T-helper 2 cell (primary cell): ENCODE measurements around the gene SNPH.

ENCODE experiments used
- DNase-seq, 5 experiments: peaks; one replicate each; pipeline versions ENCODE4 v3.0.0 to v3.0.0-alpha.2; 2012 to 2022

The SNPH gene

DNA sequence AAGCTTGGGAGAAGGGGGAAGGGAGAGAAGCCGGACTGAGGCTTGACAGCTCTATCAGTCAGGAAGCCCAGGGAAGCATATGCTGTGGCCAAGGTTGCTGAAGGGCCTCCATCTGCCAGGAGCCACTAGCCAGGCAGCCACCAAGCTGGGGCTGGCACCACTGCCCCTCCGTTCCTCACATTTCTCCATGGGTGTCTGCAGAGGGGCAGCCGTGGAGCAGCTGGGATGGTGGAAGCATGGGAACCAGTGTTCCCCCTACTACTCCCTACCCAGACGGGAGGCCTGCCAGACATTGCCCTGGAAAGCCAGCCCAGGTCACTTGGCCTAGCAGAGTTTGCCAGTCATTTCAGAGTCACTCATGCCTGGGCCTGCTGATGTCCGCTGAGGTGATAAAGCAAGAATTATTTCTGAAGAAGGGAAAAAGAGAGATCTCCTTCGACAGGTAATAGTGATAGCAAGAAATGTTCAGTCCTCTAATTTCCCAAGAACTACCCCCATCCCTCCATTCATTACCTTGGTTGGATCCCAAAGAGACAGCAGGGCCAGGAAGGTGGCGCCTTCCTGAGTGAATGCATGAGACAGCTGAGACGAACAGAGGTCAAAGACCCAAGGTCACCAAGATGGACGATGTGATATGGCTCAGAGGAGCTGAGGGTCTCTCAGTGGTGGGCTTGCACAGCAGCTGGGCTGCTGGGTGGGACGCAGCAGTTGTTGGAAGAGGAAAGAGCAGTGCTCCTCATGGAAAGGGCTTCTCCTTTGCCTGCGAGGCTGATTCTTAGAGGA, 21.9 kb downstream of the SNPH start:
- DNase-seq: no peak

DNA sequence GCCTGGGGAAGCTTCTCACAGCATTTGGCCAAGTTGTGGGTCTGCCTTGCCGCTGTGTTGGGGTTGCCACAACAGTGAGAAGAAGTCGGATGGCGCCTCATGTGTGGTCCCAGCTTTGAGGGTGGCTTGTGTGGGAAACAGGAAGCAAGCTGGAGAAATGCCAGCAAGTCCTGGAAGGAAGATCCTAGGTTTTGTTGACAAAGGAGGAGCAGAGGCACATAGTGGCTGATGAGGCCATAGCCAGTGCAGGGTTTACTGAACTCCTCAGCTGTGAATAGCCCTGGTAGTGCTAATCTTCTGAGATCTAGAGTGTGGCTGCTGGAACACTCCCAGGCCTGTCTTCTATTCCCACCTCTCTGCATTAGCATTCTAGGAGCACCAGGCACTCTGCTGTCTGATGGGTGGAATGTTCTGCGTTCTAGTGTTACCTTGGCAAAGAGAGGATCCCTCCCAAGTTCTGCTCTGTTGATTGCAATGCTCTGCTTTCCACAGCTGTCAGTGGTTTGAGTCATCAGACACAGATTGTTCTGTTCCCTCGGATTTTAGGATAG, 25.2 kb downstream of the SNPH start:
- DNase-seq: no peak

DNA sequence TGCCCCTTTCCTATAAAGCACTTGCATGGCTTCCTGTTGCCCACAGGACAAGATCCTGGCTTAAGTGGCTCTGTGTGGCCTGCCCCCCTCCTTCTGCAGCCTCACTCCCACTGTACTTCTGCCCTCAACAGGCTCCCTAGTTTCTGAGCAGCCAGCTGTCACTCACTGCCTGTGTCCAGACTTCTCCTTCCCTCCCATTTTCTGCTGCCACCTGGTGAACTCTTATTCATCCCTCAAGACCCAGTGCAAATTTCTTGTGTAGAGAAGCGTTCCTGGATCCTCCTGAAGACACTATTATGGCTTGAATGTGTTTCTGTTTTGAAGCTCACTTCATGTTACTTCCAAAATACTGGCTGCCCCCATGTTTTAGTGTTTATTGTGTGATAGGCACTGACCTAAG, 26.5 kb downstream of the SNPH start:
- no peak for DNase-seq

DNA sequence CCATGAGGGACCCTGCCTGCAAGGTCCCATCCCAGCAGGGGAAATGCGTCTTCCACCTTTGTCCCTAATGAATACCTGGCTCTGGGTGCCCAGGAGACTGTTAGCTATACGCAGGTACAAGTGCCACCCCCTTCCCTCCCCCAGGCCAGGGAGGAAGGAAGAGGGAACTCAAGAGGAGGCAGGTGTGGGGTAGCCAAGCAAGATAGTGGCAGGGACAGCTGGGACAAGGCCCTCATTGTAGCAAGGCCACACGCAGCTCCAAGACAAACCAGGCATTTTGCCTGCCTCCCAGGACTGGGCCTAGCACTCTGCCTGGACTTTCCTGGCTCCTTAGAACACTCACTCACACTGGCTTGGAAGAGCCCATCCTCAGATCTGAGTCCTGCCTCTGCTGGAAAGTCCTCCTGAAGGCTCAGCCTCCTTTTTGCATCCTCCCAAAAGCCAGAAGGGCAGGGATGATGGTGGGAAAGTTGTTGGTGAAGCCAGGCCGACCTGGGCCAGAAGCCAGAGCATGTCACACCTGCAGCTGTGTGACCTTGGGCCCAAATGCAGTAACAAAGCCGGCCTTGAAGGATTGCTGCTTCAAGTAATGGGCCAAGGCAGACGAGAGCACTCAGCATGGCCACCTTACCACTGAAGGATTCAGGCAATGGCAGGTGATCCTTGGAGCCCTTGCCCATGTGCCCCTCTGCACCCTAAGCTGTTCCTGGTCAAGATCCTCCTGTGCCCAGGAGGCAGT, 27.7 kb downstream of the SNPH start:
- no peak for DNase-seq

DNA sequence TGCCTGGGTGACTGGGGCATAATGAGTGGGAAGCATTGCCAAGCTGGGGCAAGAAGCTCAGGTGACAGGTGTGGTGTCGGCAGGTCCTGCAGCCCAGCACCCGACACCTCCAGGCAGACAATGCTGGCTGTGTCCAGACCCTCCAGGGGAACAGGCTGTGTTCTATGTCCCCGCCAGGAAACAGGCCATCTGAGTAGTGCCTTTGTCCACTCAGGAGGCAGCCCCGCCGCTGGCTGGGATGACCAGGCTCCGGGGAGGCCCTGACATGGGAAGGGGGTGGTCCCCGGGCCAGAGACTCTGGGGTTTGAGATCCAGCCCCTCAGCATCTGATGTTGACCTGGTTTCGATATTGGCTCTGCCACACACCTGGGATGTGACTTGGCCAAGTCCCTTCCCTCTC, 28.4 kb downstream of the SNPH start:
- DNase-seq: no peak

DNA sequence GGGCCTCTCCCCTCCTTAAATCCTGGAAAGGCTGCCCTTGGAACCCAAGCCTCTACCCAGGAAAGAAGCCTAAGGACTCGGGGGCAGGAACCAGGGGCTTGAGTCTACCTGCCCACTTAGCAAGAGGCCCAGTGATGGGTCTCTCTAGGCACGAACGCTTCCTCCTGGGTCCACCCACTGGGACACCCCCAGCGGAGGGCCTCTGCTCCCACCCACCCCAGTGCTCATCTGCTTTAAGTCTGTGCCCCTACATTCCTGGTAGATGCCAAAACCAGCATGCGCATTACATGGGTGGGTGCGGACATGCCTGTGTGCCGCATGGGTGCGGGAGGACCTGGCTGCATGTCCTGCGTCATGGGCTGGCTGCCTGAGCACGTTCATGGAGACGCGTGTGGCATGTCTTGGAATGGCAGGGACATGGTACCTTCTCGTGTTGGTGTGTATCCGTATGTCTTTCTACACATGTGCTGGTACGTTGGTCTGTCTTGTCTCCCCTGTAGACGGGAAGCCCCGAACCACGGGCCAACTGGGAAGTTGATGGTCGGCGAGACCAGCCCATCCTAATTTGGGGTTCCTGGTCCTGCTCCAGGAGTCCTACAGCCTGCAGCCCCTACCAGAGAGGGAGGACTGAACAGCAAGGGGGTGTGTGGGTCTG, 29.3 kb downstream of the SNPH start:
- no peak for DNase-seq

DNA sequence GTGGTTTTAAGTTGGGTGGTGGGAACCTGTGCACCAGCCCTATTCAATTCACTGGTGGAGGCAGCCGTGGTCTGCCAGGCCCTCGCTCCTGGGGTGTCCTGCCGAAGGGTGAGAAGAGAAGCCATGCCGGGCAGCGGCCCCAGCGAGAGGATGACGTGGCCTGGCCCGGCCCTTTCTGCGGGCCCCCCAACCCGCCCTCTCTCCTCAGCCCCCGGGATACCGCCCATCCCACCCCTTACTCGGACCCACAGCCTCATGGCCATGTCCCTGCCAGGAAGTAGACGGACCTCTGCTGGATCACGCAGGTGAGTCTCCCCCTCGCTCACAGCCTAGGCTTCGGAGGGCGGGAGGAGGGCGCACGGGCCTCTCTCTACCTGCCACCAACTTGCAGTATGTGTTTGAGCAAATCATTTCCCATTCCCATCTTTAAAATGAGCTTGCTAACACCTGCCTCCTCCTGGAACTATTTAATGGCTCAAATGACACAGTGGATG, 30.1 kb downstream of the SNPH start:
- DNase-seq: no peak

DNA sequence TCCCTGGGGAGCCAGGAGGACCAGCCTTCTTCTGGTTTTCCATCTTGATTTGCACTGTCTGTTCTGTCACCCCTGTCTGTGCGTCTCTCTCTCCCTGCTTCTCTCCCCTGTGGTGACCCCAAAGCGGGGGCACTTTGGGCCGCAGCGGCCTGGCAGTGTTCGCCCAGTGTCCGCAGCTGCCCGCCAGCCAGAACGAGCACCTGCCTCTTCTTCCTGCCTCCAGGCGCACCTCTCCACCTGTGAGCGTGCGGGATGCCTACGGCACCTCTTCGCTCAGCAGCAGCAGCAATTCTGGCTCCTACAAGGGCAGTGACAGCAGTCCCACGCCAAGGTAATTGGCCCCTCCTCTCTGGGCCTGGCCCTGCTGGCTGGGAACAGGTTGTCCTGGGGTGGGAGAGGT, 30.8 kb downstream of the SNPH start:
- DNase-seq: no peak

DNA sequence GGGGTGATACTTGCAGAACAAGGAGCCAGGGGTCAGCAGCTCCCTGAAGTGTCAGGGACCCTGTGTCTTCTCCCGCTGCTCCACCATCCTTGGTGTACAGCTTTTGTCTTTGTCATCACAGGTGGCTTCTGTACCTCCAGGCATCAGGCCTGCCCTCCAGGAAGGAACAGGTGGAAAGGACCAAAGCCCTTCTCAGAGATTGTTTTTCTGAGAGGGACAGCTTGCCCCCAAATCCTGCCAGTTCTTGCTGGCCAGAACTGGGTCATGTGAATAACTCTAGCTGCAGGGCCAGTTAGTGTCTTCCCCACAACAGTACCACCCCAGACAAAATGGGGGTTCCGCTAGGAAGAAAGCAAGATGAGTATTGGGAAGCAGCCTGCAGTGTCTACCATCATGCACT, 31.4 kb downstream of the SNPH start:
- DNase-seq: no peak

DNA sequence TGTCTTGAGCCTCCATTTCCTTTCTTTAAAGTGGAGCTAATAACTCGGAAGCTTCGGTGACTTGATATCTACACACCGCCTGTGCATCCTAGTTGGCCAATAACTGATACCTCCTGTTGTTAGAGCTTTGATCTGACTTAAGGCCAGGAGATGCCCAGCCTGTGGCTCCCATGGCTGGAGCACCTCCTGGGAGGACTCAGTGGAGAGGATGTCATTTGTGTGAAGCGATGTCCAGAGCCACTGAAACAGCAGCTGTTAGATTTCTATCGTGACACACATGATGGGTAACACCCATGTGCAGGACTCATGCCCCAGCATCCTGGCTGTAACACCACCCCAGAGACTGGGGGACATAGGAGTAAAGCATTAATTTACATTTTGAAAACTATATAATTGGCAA, 32.1 kb downstream of the SNPH start:
- DNase-seq: no peak

DNA sequence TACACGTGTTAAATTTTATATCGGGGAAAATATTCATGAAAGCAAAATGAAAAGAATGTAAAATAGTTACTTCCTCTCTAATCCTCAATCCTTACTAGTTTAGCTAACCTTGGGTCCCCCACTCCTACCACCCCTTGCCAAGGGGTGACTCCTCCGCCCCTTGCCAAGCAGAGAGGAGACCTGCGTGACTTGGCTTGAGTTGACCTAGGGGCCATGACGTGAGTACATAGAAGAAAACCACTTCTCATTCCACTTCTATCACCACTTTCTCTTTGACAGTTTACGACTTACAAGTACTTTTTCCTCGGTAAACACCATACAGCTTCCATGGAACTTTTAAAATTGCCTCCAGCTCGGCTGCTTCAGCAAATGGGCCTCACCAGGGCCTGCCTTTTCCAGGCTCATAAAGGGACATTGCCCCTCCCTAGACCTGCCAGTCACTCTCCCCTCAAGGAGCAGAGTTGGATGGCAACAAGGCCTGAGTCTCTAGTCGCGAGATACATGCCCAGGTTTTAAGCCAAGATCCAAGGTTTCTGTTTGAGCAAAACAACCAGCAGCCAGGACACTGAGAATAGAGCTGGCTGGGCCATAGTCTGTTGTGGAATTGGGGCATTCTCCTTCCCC, 32.9 kb downstream of the SNPH start:
- no peak for DNase-seq

DNA sequence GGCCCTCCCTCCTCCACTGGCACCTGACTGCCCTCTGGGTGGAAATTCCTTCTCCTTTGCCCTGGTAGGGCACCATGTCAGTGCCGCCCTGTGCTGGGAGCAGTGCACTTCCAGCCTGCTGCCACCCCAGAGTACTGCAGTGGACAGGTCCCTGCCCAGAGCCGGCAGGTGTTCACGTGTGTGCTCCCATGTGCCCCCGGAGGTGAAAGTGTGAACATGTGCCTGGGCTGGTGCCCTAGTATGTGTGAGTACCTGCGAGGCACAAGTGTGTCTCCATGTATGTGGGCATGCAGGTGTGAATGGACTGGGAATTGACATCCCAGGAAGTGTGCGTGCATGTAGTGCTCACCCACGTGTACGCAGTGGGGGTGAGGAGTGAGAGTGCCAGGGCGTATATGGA, 33.4 kb downstream of the SNPH start:
- DNase-seq: peak in 2 of 5 experiments; percentile 13 to 52

DNA sequence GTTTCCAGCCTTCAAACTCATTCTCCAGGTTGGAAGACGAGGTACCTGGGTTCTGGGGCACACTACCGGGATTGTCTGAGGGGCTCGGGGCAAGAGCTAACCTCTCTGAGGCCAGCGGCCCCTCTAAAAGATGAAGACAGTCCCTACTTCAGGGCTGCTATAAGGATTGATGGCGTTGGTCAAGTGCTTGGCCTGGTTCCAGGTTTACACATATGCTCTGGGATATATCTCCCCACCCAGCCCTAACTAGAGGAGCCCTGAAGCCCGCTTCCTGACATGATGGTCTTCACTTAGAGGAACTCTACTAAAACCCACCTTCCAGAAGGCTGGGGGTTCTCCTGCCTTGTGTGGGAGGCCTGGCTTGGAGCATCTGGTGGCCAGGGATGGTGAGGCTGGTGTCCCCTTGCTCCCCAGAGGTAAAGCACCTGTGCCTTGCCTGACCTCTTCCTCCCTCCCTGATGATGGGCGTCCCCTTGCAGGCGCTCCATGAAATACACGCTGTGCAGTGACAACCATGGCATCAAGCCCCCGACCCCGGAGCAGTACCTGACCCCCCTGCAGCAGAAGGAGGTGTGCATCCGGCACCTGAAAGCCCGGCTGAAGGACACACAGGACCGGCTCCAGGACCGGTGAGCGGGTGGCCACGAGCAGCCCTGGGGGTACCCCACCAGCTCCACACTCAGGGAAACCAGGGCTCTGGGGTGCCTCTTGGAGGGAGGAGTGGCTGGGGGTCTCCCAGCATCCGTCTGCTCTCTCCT, 34.2 kb downstream of the SNPH start:
- DNase-seq: no peak

DNA sequence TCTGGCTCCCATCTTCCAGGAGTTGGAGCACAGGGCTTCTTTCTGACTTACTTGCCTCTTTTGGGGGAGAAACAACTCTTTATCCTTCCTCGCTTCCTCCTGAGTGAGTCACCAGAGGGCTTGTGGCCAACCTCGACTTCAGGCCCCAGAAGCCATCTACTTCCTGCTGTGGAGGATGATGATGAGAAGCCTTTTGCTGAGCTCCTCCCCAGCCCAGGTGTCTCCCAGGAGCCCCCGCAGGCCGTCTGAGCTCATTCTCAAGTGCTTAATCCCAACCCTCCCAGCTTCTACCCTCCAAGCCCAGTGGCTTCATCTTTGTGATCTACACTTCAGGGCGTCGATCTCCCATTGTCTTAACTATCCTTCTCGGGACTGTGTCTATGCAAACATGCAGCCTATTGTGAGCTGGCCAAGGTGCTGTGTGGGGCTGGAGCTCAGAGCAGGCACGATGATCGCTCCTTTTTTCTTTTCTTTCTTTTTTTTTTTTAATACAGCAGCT, 35.0 kb downstream of the SNPH start:
- DNase-seq: peak in 1 of 5 experiments; percentile 85

DNA sequence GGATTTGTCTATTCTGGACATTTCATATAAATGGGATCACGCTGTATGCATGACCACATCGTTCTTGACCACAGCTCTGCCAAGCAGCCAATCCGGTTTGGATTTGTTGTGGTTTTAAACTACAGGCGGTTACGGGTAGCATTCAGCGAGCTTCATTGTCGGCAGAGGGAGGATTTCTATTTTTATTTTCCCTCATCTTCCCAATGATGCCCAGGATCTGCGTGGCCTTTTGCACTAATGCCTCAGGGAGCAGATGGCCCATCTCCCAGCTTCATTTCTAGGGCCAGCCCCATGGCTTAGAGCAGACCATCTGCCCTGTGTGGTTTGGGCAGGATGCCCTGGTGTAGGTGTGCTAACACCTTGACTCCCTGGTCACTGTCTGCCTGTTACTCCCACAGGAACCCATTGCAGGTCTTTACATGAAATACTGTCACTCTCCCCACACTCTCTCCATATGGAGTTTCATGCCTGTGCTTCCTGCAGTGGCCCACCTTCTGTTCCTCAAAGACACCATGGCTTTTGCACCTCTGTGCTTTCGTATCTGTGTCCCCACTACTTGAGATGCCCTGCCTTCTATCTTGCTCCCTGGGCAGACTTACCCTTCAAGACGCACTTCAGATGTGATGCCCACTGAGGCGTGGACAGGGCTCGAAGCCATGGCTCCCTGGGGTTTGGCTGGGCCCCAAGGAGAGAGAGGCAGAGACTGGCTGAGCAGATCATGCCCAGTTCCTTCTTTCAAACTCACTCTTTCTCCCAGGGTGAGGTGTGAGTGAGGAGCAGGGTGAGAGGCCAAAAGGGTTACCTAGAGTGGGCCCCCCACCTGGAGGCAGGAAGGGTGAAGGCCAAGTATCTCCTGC, 36.8 kb downstream of the SNPH start:
- peak in 1 of 5 experiments; percentile 39 for DNase-seq

DNA sequence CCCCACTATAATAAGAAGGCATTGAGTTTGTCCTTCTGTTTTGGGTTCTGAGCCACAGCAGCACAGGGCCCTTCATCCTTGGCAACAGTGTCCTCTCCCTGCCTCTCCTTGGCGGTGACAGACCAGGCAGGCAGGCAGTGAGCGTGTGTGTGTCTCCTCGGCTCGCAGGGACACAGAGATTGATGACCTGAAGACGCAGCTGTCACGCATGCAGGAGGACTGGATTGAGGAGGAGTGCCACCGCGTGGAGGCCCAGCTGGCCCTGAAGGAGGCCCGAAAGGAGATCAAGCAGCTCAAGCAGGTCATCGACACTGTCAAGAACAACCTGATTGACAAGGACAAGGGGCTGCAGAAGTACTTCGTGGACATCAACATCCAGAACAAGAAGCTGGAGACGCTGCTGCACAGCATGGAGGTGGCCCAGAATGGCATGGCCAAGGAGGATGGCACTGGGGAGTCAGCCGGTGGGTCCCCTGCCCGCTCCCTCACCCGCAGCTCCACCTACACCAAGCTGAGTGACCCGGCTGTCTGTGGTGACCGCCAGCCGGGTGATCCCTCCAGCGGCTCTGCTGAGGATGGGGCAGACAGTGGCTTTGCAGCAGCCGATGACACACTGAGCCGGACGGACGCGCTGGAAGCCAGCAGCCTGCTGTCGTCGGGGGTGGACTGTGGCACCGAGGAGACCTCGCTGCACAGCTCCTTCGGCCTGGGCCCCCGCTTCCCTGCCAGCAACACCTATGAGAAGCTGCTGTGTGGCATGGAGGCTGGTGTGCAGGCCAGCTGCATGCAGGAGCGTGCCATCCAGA, 38.8 kb downstream of the SNPH start:
- DNase-seq: no peak

DNA sequence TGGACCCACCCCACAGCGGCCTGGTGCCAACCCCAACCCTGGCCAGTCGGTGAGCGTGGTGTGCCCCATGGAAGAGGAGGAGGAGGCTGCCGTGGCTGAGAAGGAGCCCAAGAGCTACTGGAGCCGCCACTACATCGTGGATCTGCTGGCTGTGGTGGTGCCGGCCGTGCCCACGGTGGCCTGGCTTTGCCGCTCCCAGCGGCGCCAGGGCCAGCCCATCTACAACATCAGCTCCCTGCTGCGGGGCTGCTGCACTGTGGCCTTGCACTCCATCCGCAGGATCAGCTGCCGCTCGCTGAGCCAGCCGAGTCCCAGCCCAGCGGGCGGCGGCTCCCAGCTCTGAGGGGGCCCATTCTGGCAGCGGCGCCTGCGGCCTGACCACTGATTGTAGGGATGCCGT, 39.6 kb downstream of the SNPH start:
- DNase-seq: no peak

DNA sequence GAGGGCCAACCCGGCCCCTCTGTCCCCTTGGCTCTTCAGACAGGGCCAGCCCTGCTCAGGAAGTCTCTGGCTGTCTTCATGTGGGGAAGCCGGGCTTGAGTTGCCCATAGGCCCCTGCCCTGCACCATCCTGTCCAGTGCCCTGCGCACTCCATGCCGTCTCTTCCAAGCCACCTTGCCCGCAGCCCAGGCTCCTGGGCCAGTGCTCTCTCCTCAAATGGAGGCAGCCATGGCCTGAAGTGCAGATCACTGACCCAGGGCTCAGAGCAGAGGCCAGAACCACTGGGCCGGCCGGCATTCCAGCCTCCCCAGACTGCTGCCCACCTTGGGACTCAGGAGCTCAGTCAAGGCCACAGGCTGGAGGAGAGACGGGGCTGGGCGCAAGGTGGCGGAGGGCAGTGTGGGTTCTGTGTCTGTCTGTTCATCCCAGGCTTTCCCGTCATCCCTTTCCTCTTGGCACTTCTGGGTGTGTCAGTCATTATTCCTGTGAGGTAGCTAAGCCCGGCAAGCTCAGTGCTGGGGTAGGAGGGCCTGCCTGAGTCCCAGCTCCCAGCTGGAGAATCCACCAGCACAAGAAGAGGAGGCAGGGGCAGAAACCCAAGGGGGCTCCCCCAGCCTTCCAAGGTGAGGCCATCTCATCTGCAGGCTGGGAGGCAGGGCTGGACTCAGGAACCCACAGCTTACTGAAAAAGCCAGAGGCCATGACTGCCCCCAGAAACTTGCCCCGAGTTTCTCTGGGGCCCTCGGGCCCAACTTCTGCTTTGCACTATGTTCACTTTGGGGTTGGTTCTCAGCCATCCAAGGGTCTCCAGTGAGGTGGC, 40.4 kb downstream of the SNPH start:
- DNase-seq: no peak

DNA sequence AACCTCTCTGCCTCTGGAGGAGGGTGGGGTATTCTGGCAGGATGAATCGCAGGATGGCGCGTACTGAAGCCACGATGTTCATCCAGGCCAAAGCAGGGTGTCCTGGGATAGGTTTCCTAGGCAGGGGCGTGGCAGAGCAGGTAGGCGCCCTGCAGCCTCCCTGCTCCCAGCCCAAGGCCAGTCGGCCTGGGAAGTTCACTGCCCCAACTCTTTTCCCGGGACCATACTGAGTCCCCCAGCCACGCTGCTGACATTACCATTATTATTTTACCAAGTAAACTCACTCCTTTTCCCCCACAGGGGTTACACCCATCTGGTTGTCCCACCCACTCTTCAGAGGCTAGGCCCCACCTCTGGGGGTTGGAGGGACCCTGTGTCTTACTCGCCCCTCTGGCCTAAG, 41.1 kb downstream of the SNPH start:
- DNase-seq: no peak
